Measurements from ENCODE around the gene AHRR. TPM values are rescaled to one million over a fixed set of nuclear protein-coding genes. Genes with fewer than 3 reads are reported as not detected.
A peak's percentile ranks its signal among the peaks of the same experiment; 100 is the strongest.
"Not testable (repeated sequence)": the region's sequence is repeated elsewhere in the genome, so short reads cannot be mapped to it uniquely, and the experiment has no call there.

AHRR gene
- total RNA-seq, 1 donor from 2014 or later, result 1.4 TPM

DNA sequence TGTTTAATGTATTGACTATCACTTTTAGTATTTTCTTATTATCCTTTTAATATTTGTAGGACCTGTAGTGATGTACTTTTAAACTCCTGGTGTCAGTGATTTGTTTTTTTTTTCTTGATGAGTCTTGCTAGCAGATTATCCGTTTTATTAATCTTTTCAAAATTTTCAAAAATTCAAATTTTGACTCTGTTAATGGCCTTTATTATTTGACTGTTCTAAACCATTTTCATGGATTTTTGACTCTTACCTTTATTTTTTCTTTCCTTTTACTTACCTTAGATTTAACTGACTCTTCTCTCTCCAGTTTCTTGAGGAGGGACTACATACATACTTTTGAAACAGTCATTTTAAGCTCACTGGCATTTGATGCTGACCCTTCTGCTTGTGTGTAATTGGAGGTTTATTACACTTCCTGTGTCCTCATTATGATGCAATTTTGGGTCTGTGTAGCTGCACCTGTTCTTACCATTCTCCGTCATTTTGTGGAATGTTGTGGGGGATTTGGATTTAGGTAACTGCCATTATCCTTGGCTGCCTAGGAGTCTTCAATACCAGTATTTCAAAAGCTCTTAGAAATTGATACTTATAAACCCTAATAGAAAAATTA, 89.5 kb downstream of the AHRR start:
- Histone ChIP-seq H3K9me3 (replicated peaks) (no peaks in the 10 kb centered on the region), H3K27ac (replicated peaks) (no peak overlapping the region)
- no peak for TF ChIP-seq CTCF (IDR thresholded peaks at IDR 0.05; ENCODE audit: borderline replicate concordance)

GRCh38 chr5:411728-412127, 90.2 kb downstream of the AHRR start:
- no peaks in the 10 kb centered on the region for H3K36me3 ChIP-seq
- H3K27ac ChIP-seq (replicated peaks), result no peak overlapping the region
- no peaks in the 10 kb centered on the region for H3K27me3 ChIP-seq (ENCODE audit: low read depth)
- no peak overlapping the region for H3K4me3 ChIP-seq
- peaks cover 14% of the 10 kb centered on the region for H3K4me1 ChIP-seq
- intact Hi-C loops (cut with micrococcal nuclease), result no loop called here
- H3K9me3 ChIP-seq (replicated peaks), result no peaks in the 10 kb centered on the region
- no peak for TF ChIP-seq CTCF (IDR thresholded peaks at IDR 0.05; ENCODE audit: borderline replicate concordance)
- no peak for DNase-seq

More for the DNA sequence above, 89.5 kb downstream of the AHRR start:
- Histone ChIP-seq H3K4me1 (peaks cover 11% of the 10 kb centered on the region), H3K36me3 (no peaks in the 10 kb centered on the region), H3K27me3 (ENCODE audit: low read depth) (no peaks in the 10 kb centered on the region), H3K4me3 (no peak overlapping the region)
- no peak for DNase-seq
- intact Hi-C loops (cut with micrococcal nuclease), result no loop called here

DNA sequence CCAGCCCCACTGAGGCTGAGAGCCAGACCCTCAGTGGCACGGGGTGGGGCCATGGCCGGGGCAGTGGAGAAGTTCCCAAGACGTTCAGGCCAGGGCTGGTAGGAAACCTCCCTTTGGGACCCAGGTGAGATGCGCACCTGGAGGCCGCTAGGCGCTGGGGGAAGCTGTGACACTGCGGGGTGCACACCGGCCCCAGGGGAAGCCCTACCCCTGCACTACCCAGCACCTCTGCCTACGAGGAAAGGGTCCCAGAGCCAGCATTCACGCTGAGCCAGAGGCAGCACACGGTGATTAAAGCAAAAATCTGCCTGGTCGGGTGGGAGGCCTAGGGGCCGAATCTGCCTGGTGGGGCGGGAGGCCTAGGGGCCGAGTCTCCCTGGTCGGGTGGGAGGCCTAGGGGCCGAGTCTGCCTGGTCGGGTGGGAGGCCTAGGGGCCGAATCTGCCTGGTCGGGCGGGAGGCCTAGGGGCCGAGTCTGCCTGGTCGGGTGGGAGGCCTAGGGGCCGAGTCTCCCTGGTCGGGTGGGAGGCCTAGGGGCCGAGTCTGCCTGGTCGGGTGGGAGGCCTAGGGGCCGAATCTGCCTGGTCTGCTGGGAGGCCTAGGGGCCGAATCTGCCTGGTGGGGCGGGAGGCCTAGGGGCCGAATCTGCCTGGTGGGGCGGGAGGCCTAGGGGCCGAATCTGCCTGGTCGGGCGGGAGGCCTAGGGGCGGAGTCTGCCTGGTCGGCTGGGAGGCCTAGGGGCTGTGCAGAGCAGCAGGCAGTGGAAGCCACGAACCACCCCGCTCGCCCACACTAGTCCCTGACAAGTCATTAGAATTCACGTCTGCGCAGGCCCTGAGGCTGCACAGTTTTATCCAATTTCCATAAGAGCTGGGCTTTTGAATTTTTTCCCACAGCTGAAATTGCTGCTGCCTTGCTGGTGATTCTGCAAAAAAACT, 93.7 kb downstream of the AHRR start:
- Histone ChIP-seq H3K27ac (replicated peaks) (peak overlapping the region; percentile 69), H3K4me3 (peak overlapping the region; percentile 32), H3K4me1 (peaks cover 14% of the 10 kb centered on the region)
- intact Hi-C loops (cut with micrococcal nuclease); H3K36me3 ChIP-seq; H3K27me3 ChIP-seq (ENCODE audit: low read depth); H3K9me3 ChIP-seq (replicated peaks): not testable (repeated sequence)
- DNase-seq, result peak; percentile 79

DNA sequence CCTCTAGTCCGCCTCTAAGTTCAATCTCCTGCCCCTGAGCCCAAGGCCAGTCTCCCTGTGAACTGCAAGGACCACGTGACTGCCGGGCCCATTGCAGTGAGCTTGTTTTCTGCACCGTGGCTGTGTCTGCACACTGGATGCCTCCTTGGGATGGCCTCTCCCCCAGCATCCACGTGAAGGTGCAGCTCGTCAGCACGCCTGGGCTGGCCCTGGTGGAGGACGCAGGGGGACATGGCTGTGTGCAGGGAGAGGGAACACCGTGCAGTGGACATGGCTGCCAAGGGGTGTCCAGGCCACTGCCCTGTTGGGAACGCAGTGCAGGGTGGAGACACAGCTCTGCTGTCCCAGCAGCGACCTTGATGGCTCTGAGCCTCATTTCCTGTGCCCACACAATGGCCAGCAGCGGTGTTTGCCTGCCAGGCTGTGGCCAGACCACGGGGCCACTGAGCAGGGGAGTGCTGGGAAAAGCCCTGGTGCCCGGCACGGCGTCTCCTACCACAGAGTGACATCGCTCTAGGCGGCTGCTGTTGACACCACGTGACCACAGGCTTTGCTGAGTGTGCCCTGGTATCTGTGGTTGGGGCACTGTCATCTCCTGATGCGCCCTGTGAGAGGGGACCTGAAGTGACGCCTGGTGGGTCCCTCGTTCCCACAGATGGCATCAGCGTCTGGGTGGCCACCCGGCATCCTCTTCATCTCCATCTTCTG, 94.6 kb downstream of the AHRR start:
- intact Hi-C loops (cut with micrococcal nuclease), result no loop called here
- H3K4me1 ChIP-seq, result peaks cover 14% of the 10 kb centered on the region
- no peaks in the 10 kb centered on the region for H3K36me3 ChIP-seq
- peak overlapping the region; percentile 32 for H3K4me3 ChIP-seq
- peak overlapping the region; percentile 69 for H3K27ac ChIP-seq (replicated peaks)
- H3K27me3 ChIP-seq (ENCODE audit: low read depth), result no peaks in the 10 kb centered on the region
- no peaks in the 10 kb centered on the region for H3K9me3 ChIP-seq (replicated peaks)
- DNase-seq, result no peak
- no peak for TF ChIP-seq CTCF (IDR thresholded peaks at IDR 0.05; ENCODE audit: borderline replicate concordance)

- peaks cover 14% of the 10 kb centered on the region for H3K4me1 ChIP-seq
- no peaks in the 10 kb centered on the region for H3K27me3 ChIP-seq (ENCODE audit: low read depth)
- DNase-seq, result no peak
- no peaks in the 10 kb centered on the region for H3K9me3 ChIP-seq (replicated peaks)
- no peak for TF ChIP-seq CTCF (IDR thresholded peaks at IDR 0.05; ENCODE audit: borderline replicate concordance)
- no peak overlapping the region for H3K4me3 ChIP-seq
- H3K36me3 ChIP-seq, result no peaks in the 10 kb centered on the region
- intact Hi-C loops (cut with micrococcal nuclease), result no loop called here
- H3K27ac ChIP-seq (replicated peaks), result no peak overlapping the region
Measured at GRCh38 chr5:416636-416960, 95.1 kb downstream of the AHRR start.
